GM19193 (cell line): Measurements from ENCODE around the gene CDH13.

Experiments used
- POLR2A ChIP-seq: IDR thresholded peaks from 4 replicates; pipeline ENCODE4 v1.6.1; 2011; ENCODE audit not compliant: insufficient read depth, insufficient read length; ENCODE audit errors: extremely low read depth

CDH13 gene

DNA sequence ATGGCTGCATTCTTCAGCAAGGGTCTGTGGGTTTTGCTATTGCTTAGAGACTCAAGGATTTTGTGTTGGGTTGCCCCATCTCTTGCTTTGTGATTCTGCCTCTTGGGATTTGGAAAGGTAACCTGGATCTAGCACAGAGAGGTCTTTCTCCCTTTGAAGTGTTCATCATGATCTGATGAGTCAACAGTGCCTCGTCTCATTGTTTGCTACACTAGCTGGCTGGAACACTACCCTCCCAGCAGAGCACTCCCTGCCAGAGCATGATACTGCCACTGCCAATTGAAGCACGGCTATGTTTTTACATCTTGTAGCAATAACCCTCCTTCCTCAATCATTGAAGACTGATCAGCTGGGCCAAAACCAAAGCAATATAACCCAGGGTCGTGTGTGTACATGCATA is 361.0 kb downstream of the CDH13 start:
- TF ChIP-seq POLR2A = no peak

GRCh38 chr16:82990155-82990554 is 363.4 kb downstream of the CDH13 start:
- TF ChIP-seq POLR2A = no peak

- TF ChIP-seq POLR2A = no peak
Observed at GRCh38 chr16:82991410-82991809, 364.6 kb downstream of the CDH13 start.

DNA sequence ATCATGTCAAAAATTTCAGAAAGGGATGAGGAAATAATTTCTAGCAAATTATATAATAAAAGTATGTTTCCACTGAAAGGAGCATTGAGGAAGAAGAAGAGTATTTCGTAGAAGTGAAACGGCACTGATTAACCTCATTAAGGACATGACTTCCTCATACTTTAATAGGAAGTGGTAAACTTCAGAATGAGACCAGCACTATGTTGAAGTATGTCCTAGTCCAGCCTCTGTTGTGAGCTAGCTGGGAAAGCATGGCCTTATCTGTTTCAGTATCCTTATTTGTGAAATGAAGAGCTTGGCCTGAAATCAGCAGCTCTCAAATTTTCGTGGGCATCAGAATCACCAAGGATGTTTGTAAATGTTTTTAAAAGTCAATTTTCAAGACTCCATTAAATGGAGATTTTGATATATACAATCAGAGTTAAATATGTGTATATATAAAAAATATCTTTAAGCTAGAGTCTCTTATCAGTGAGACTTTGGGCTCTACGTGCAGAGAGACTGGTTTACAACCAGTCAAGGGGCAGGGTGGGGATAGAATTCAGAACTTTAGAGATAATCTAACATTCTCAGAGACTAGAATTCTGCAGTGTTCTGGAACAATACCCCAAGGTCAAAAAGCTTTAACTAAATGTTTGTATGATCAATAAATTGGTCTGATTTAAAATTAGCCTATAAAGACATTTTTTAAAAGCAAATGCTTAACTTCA is 365.4 kb downstream of the CDH13 start:
- TF ChIP-seq POLR2A = no peak

- no peak for TF ChIP-seq POLR2A
Observed at GRCh38 chr16:82992786-82993185, 366.0 kb downstream of the CDH13 start.

- no peak for TF ChIP-seq POLR2A
Observed at GRCh38 chr16:82993415-82993814, 366.6 kb downstream of the CDH13 start.

- TF ChIP-seq POLR2A = no peak
Observed at GRCh38 chr16:82993926-82994325, 367.2 kb downstream of the CDH13 start.

DNA sequence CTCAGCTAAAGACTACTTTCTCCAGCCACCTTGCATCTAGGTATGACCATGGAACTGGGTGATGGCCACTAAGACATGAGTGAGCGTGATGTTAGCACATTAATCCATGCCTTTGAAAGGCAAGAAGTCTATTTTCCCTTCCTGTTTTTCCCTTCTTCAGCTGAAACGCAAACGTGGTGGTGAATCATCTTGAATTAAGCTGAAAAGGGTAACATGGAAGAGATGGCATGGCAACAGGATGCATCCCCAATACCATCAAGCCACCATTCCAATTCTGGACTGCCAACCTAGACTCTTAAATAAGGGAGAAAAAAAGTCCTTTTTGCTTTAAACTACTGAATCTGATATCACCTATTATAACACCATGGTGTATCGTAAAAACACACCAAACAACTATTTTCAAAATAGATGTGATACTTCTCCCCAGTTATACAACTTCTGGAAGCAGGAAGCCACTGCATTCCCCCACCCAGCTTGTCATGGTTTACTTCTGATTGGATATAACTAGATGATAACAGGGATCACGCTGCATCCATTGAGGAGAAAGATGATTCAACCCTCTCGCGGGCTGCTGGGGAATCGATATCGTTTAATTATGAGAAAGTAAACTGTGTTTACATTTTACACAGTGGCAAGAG is 368.6 kb downstream of the CDH13 start:
- no peak for TF ChIP-seq POLR2A

- TF ChIP-seq POLR2A = no peak
Observed at GRCh38 chr16:82995924-82996441, 369.2 kb downstream of the CDH13 start.

- no peak for TF ChIP-seq POLR2A
Observed at GRCh38 chr16:82996814-82997213, 370.0 kb downstream of the CDH13 start.

DNA sequence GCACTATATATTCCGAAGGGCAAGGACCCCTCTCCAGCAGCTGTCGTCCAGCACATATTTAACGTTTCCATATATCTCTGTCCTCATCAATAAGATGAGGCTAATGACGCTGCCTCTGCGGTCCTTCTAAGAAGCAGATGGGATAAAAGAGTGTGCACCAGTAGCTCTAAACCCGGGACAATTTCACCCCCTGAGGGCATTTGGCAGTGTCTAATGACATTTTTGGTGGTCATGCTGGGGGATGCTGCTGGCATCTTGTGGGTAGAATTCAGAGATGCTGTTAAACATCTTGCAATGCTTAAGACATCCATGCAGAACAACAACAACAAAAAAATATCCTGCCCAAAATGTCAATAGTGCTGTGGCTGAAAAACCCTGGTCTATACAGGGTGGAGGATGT is 372.9 kb downstream of the CDH13 start:
- TF ChIP-seq POLR2A = no peak

DNA sequence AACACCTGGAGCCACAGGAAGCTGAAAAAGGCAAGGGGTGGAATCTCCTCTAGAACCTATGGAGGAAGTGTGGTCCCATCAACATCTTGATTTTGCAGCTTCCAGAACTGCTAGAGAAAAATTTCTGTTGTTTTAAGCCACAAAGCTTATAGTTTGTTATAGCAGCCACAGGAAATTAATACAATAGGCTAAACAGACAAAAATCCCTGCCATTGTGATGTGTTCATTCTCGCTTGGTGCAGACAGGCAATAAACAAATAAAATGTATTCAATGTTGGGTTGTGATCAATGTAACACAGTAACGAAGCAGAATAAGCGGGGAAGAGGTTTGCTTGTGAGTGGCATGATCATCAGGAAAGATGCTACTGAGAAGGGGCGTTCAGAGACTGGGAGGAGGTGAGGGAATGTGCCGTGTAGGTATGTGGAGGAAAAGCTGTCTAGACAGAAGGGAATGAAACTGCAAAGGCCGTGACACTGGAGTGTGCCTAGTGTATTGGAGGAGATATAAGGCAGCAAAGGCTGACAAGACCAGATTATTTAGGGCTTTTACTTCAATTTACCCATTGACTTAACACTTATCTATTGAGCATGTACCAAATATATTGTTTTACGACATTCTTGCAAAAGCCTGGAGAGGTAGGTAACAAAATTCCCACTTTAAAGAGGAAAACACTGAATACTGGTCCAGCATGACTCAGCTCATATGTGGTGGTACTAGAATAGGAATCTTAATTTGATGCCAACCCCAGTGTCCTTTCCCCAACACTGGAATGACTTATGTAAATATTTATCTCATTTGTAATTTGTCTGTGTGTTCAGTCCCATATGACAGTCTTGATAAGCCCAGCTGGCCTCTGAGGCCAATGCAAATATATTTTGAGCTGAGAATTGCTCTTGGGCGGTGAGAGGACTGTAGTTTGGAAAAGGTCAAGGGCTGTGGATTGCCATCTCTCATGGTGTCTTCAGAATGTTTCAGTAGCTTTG is 375.9 kb downstream of the CDH13 start:
- TF ChIP-seq POLR2A = no peak

GRCh38 chr16:83004868-83005652 is 378.3 kb downstream of the CDH13 start:
- no peak for TF ChIP-seq POLR2A

DNA sequence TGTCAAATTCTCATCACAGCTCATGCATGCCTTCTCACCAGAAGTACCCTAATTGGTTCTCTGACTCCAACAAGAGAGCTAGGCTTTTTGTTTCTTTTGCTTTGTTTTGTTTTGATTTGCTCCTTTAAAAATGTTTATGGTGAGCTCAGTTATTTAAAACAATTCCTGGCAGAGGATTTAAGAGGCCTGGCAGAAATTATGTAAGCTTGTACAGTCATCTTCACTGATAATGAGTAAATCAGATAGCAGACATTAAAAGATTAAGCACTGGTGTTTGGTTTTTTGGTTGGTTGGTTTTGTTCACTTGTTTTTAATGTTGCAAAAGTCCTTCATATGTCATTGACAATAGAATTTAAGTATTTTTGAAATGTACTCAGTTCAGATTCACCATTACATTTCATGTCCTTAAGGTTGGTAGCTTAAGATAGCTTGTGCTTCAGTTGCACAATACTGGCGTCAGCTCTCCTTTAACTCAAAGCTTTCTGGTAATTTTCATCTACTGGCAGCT is 378.9 kb downstream of the CDH13 start:
- no peak for TF ChIP-seq POLR2A
